ENCODE measurements around the gene YIPF2. TPM values are rescaled to one million over a fixed set of nuclear protein-coding genes. Genes with fewer than 3 reads are reported as not detected.
A peak's percentile ranks its signal among the peaks of the same experiment; 100 is the strongest.
"Not testable (repeated sequence)": the region's sequence is repeated elsewhere in the genome, so short reads cannot be mapped to it uniquely, and the experiment has no call there.

YIPF2 gene
- total and polyA plus RNA-seq, 12 donors, result 13.7 to 36.7 (median 17.2) TPM

- Histone ChIP-seq H3K36me3 (no peaks in the 10 kb centered on the region), H3K27me3 (no peaks in the 10 kb centered on the region), H3K27ac (peak overlapping the region in 8 of 10 donors; percentile 41 to 85 (median 68)), H3K4me1 (peaks cover 3 to 74% (median 45%) of the 10 kb centered on the region in 9 donors), H3K9me3 (no peaks in the 10 kb centered on the region), H3K4me3 (no peak overlapping the region)
- intact Hi-C loops (cut with DNase I), result loop anchor here in 1 of 10 donors (5.0 kb wide), 1 partner anchor 45 kb away; the partner anchor contains the start of genes TIMM29 and YIPF2
- DNase-seq (peak; percentile 57 to 64), ATAC-seq (peak; percentile 51 to 88 (median 79))
- no peak for TF ChIP-seq CTCF (IDR thresholded peaks at IDR 0.05)
- WGBS, 2 donors, result 57 to 62% methylated on average over 9 of the region's 9 CpGs
Measured at GRCh38 chr19:10882108-10882457, 46.4 kb downstream of the YIPF2 start.

GRCh38 chr19:10881403-10882107 lies 46.9 kb downstream of the YIPF2 start:
- no peaks in the 10 kb centered on the region for H3K9me3 ChIP-seq
- 49 to 58% methylated on average over 14 of the region's 14 CpGs for WGBS, 2 donors
- H3K27ac ChIP-seq, result peak overlapping the region in 9 of 10 donors; percentile 26 to 85 (median 68)
- ATAC-seq (peak in 5 of 8 donors; percentile 10 to 25 (median 17)), DNase-seq (no peak)
- H3K36me3 ChIP-seq, result no peaks in the 10 kb centered on the region
- intact Hi-C loops (cut with DNase I), result loop anchor here in 1 of 10 donors (5.0 kb wide), 1 partner anchor 46 kb away; the partner anchor contains the start of genes TIMM29 and YIPF2
- peaks cover 3 to 77% (median 41%) of the 10 kb centered on the region in 9 donors for H3K4me1 ChIP-seq
- H3K27me3 ChIP-seq, result no peaks in the 10 kb centered on the region
- TF ChIP-seq CTCF (IDR thresholded peaks at IDR 0.05), result no peak
- H3K4me3 ChIP-seq, result no peak overlapping the region

GRCh38 chr19:10878253-10878652 lies 50.2 kb downstream of the YIPF2 start:
- intact Hi-C loops (cut with DNase I), result loop anchor here in 3 of 10 donors (5.0 to 10.0 kb wide), 2 partner anchors 47 to 49 kb away; partner anchors contain the start of genes TIMM29 (in 3 of the 3) and YIPF2 (in 3 of the 3)
- Histone ChIP-seq H3K27ac (peak overlapping the region in 5 of 10 donors; percentile 13 to 87 (median 44)), H3K4me3 (no peak overlapping the region), H3K27me3 (no peaks in the 10 kb centered on the region), H3K4me1 (peaks cover 3 to 75% (median 60%) of the 10 kb centered on the region in 9 donors), H3K36me3 (peaks cover 0 to 4% (median 0%) of the 10 kb centered on the region in 9 donors), H3K9me3 (no peaks in the 10 kb centered on the region)
- 78 to 79% methylated on average over 3 of the region's 3 CpGs for WGBS, 2 donors
- no peak for TF ChIP-seq CTCF (IDR thresholded peaks at IDR 0.05)
- DNase-seq (no peak), ATAC-seq (no peak)

GRCh38 chr19:10877608-10878007 lies 50.8 kb downstream of the YIPF2 start:
- intact Hi-C loops (cut with DNase I), result loop anchor here in 3 of 10 donors (5.0 to 10.0 kb wide), 2 partner anchors 47 to 50 kb away; partner anchors contain the start of genes TIMM29 (in 3 of the 3) and YIPF2 (in 3 of the 3)
- H3K4me1 ChIP-seq, result peaks cover 8 to 79% (median 59%) of the 10 kb centered on the region in 9 donors
- H3K4me3 ChIP-seq, DNase-seq, H3K36me3 ChIP-seq, ATAC-seq, H3K27me3 ChIP-seq, H3K9me3 ChIP-seq: not testable (repeated sequence)
- 94 to 98% methylated on average over 8 to 9 of the region's 9 CpGs for WGBS, 2 donors
- H3K27ac ChIP-seq, result peak overlapping the region in 5 of 10 donors; percentile 22 to 87 (median 66)
